Measurements from ENCODE around the gene CALR3.

Gene CALR3

DNA sequence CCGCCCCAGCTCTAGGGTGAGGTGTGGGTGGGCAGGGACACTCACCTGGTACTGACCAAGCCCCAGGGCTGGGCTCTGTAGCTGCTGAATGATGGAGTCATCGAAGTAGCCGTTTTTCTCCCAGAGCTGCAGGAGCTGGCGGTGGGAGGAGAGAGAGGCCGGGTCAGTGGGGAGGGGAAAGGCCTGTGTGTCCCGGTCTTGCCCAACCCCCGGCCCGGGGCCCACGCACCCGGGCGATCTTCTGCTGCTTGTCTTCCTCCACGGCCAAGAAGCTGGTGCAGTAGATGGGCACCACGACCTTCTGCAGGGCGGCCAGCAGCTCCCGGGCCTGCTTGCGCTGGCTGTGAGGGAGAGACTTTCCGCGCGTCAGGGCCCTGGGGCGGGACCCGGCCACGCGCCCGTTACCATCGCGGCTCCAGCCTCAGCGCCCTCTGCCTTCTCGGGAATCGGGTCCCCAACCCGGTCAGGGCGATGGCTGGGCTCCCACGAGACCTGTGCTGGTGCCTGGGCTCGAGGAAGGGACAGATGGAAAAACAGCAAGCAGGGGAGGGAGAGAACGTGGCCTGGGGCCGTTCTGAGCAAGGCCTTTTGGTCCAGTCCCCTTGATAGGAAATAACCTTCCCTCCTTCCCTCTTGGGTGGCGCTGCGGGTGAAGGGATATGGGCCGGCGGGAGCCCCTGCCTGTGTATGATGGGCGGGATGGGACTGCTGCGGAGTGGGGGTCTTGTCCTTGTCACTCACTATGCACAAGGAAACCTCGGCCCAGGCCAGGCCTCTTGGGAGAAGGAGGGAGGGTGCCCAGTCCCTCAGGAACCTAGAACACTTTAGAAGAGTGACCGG, 34.8 kb upstream of the CALR3 start:
- no peaks in the 10 kb centered on the region for H3K4me1 ChIP-seq (ENCODE audit: control insufficient read depth, low read length)
- peaks cover 3% of the 10 kb centered on the region for H4K20me1 ChIP-seq (ENCODE audit: control insufficient read depth, insufficient read depth, low read depth, low read length)
- TF ChIP-seq, protein P1, sequence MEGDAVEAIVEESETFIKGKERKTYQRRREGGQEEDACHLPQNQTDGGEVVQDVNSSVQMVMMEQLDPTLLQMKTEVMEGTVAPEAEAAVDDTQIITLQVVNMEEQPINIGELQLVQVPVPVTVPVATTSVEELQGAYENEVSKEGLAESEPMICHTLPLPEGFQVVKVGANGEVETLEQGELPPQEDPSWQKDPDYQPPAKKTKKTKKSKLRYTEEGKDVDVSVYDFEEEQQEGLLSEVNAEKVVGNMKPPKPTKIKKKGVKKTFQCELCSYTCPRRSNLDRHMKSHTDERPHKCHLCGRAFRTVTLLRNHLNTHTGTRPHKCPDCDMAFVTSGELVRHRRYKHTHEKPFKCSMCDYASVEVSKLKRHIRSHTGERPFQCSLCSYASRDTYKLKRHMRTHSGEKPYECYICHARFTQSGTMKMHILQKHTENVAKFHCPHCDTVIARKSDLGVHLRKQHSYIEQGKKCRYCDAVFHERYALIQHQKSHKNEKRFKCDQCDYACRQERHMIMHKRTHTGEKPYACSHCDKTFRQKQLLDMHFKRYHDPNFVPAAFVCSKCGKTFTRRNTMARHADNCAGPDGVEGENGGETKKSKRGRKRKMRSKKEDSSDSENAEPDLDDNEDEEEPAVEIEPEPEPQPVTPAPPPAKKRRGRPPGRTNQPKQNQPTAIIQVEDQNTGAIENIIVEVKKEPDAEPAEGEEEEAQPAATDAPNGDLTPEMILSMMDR (IDR thresholded peaks at IDR 0.05; ENCODE audit: low read depth, low read length, poor library complexity, severe bottlenecking) = no peak
- TF ChIP-seq EZH2phosphoT487 (IDR thresholded peaks at IDR 0.05; ENCODE audit: borderline replicate concordance, low read length) = no peak
- H3K79me2 ChIP-seq (ENCODE audit: control insufficient read depth, low read length) = peaks cover 37% of the 10 kb centered on the region
- no peaks in the 10 kb centered on the region for H3K27me3 ChIP-seq (ENCODE audit: control insufficient read depth, low read length)
- H3F3A ChIP-seq (ENCODE audit: control insufficient read depth, insufficient read depth) = no peaks in the 10 kb centered on the region
- no peaks in the 10 kb centered on the region for H3K9me2 ChIP-seq (replicated peaks; ENCODE audit: control insufficient read depth, low read length)
- H3K9me3 ChIP-seq (ENCODE audit: control insufficient read depth, insufficient read depth, low read length) = no peaks in the 10 kb centered on the region
- H3K4me3 ChIP-seq (ENCODE audit: low read length) = no peak overlapping the region
- peaks cover 97% of the 10 kb centered on the region for H3K36me3 ChIP-seq (ENCODE audit: control insufficient read depth, low read length)
- H3K27ac ChIP-seq (ENCODE audit: low read depth, low read length) = no peak overlapping the region
- no peak overlapping the region for H3K4me2 ChIP-seq (ENCODE audit: low read length)

- Histone ChIP-seq H3F3A (ENCODE audit: control insufficient read depth, insufficient read depth) (no peaks in the 10 kb centered on the region), H3K27ac (ENCODE audit: low read depth, low read length) (no peak overlapping the region), H3K79me2 (ENCODE audit: control insufficient read depth, low read length) (peaks cover 27% of the 10 kb centered on the region), H3K9me3 (ENCODE audit: control insufficient read depth, insufficient read depth, low read length) (no peaks in the 10 kb centered on the region), H3K27me3 (ENCODE audit: control insufficient read depth, low read length) (no peaks in the 10 kb centered on the region), H3K9me2 (replicated peaks; ENCODE audit: control insufficient read depth, low read length) (no peaks in the 10 kb centered on the region), H3K4me1 (ENCODE audit: control insufficient read depth, low read length) (no peaks in the 10 kb centered on the region), H3K36me3 (ENCODE audit: control insufficient read depth, low read length) (peaks cover 96% of the 10 kb centered on the region), H3K4me3 (ENCODE audit: low read length) (no peak overlapping the region), H3K4me2 (ENCODE audit: low read length) (no peak overlapping the region), H4K20me1 (ENCODE audit: control insufficient read depth, insufficient read depth, low read depth, low read length) (peaks cover 3% of the 10 kb centered on the region)
- TF ChIP-seq EZH2phosphoT487 (IDR thresholded peaks at IDR 0.05; ENCODE audit: borderline replicate concordance, low read length) = no peak
- TF ChIP-seq, protein P1 (IDR thresholded peaks at IDR 0.05; ENCODE audit: low read depth, low read length, poor library complexity, severe bottlenecking) = no peak
Observed at GRCh38 chr19:16529466-16530144, 33.6 kb upstream of the CALR3 start.

DNA sequence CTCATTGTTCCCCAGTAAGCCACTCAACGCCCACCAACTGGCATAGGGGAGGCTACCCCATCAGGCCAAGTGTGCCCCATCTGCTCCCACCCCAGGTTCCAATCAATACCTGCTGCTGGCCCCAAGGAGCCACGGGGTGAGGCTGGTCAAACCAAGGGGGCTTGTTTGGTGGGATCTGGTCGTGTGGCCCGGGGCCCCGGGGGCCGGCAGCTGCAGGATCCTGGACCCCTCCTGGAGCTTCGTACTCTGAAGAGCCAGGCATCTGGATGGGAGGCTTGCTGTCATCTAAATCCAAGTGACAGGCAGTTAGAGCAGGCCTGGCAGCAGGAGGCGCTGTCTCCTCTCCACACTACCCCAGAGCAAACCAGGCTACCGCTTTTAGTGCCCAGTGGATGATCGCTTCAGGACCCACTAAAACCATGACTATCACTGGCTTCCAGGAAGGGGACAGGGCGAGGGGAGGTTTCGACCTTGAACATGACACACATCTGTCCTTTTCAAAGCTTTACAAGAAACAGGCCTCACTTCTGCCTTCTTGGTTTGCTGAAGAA, 32.1 kb upstream of the CALR3 start:
- TF ChIP-seq, protein P1 (IDR thresholded peaks at IDR 0.05; ENCODE audit: low read depth, low read length, poor library complexity, severe bottlenecking) = peak; percentile 79
- TF ChIP-seq EZH2phosphoT487 (IDR thresholded peaks at IDR 0.05; ENCODE audit: borderline replicate concordance, low read length) = no peak
- Histone ChIP-seq H3K4me2 (ENCODE audit: low read length) (no peak overlapping the region), H3K27ac (ENCODE audit: low read depth, low read length) (no peak overlapping the region), H3K27me3 (ENCODE audit: control insufficient read depth, low read length) (no peaks in the 10 kb centered on the region), H3K4me3 (ENCODE audit: low read length) (no peak overlapping the region), H3K9me3 (ENCODE audit: control insufficient read depth, insufficient read depth, low read length) (no peaks in the 10 kb centered on the region), H3K9me2 (replicated peaks; ENCODE audit: control insufficient read depth, low read length) (no peaks in the 10 kb centered on the region), H3K4me1 (ENCODE audit: control insufficient read depth, low read length) (no peaks in the 10 kb centered on the region), H3K79me2 (ENCODE audit: control insufficient read depth, low read length) (peaks cover 17% of the 10 kb centered on the region), H4K20me1 (ENCODE audit: control insufficient read depth, insufficient read depth, low read depth, low read length) (peaks cover 3% of the 10 kb centered on the region; the same call in 1 of the 2 replicates), H3F3A (ENCODE audit: control insufficient read depth, insufficient read depth) (no peaks in the 10 kb centered on the region), H3K36me3 (ENCODE audit: control insufficient read depth, low read length) (peaks cover 94% of the 10 kb centered on the region)
